ENCODE measurements around the gene KRTAP10-10.

Gene KRTAP10-10

GRCh38 chr21:44686843-44687561 is 49.8 kb downstream of the KRTAP10-10 start:
- in situ Hi-C loops (cut with MboI; ENCODE audit: low sequenced_read_pairs, unreplicated experiment), result no loop called here
- TF ChIP-seq CTCF (IDR thresholded peaks at IDR 0.05; ENCODE audit: borderline replicate concordance, control extremely low read depth, extremely low read depth, insufficient read depth, missing control alignments), result no peak
- no peak for DNase-seq (ENCODE audit: low spot score)

GRCh38 chr21:44687671-44688070 is 50.5 kb downstream of the KRTAP10-10 start:
- TF ChIP-seq CTCF (IDR thresholded peaks at IDR 0.05; ENCODE audit: borderline replicate concordance, control extremely low read depth, extremely low read depth, insufficient read depth, missing control alignments), result no peak
- in situ Hi-C loops (cut with MboI; ENCODE audit: low sequenced_read_pairs, unreplicated experiment), result no loop called here
- DNase-seq (ENCODE audit: low spot score), result no peak
